22Rv1 (cell line): ENCODE measurements around the gene AXL.

Experiments used
- CTCF ChIP-seq: fragments of 450-650 bp; IDR thresholded peaks from 2 replicates; pipeline ENCODE4 v1.5.1; 2017; ENCODE audit warnings: mild to moderate bottlenecking
- ZFX ChIP-seq: fragments of 450-650 bp; IDR thresholded peaks from 2 replicates; pipeline ENCODE4 v1.6.1; 2017; ENCODE audit warnings: antibody characterized with exemption, borderline replicate concordance

GRCh38 chr19:41233748-41234240, 14.8 kb downstream of the AXL start:
- TF ChIP-seq CTCF (no peak), ZFX (no peak)
